Vagina (tissue), 2 donors: ENCODE data around the gene CTNNA3.

Source experiments
- CTCF ChIP-seq, 3 experiments: fragments of 450-650 bp in 2 of 3; fragments of 200-600 bp in 1 of 3; sonication (generic) in 1 of 3; IDR thresholded peaks; one replicate each; pipeline ENCODE4 v1.5.1; 2017 to 2019; ENCODE audit warnings: antibody characterized with exemption in 3 of 3, mild to moderate bottlenecking in 2 of 3, moderate library complexity in 2 of 3
- POLR2A ChIP-seq, 2 donors: fragments of 450-650 bp; IDR thresholded peaks; one replicate each; pipeline ENCODE4 v1.6.1; 2017; ENCODE audit warnings: antibody characterized with exemption in 2 of 2, mild to moderate bottlenecking in 2 of 2, moderate library complexity in 2 of 2

DNA sequence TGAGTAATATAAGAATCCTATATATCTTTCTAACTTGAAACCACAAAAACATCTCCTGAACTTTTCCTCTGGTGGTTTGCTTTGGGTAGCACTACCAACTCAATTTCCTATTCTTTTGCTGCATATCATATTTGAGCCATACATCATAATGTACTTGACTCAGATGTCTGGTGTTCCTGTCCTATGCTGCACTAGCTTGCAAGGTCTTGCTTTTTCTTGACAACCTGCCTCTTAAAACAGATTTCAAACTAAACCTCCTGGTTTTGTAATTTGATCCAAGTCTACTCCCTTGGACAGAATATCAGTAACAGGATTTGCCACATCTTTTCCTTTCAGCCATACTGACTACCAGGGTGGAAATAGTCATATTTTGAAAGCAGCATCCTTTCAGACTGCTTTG, 1290.4 kb downstream of the CTNNA3 start:
- TF ChIP-seq CTCF (IDR thresholded peaks at IDR 0.05) (no peak), POLR2A (IDR thresholded peaks at IDR 0.05) (no peak)
